ENCODE measurements around the gene ARHGAP4.

- TF ChIP-seq CTCF (IDR thresholded peaks at IDR 0.05 in 8 of 11, conservative IDR thresholded peaks at IDR 0.05 in 3 of 11) (no peak), POLR2A (IDR thresholded peaks at IDR 0.05) (no peak), POLR2AphosphoS5 (IDR thresholded peaks at IDR 0.05) (peak in 2 of 3 donors; percentile 19 to 56)
Observed at GRCh38 chrX:153974003-153974725, 48.1 kb upstream of the ARHGAP4 start.
